Lung (tissue), 12 donors: Measurements from ENCODE around the gene IRX5. TPM values are rescaled to one million over a fixed set of nuclear protein-coding genes. Genes with fewer than 3 reads are reported as not detected.

Experiments used
- ATAC-seq: fragments of 200-7000 bp; cut with Tn5 transposase; one replicate; pipeline ENCODE4 v1.9.1; 2020; ENCODE audit warnings: moderate number of reproducible peaks; ENCODE audit not compliant: insufficient read depth, low FRiP score
- DNase-seq, 3 donors: peaks; one replicate each; pipeline ENCODE4 v3.0.0-alpha.2; 2013 to 2017
- H3K27ac ChIP-seq, 2 donors: one replicate each; pipeline ENCODE4 v1.5.1; 2013; ENCODE audit warnings: mild to moderate bottlenecking in 2 of 2, moderate library complexity in 2 of 2, control low read depth in 1 of 2, inconsistent platforms in 1 of 2, low read depth in 1 of 2, low read length in 1 of 2
- H3K27me3 ChIP-seq, 3 donors: one replicate each; pipeline ENCODE4 v1.5.1; 2013; ENCODE audit warnings: low read length in 2 of 3; ENCODE audit not compliant: control insufficient read depth in 3 of 3, insufficient read depth in 3 of 3
- H3K36me3 ChIP-seq, 4 donors: one replicate each; pipeline ENCODE4 v1.5.1; 2013; ENCODE audit warnings: low read length in 4 of 4, mild to moderate bottlenecking in 1 of 4, moderate library complexity in 1 of 4; ENCODE audit not compliant: control insufficient read depth in 4 of 4, insufficient read depth in 4 of 4
- H3K4me1 ChIP-seq, 5 donors: one replicate each; pipeline ENCODE4 v1.5.1; 2013; ENCODE audit warnings: low read length in 5 of 5, mild to moderate bottlenecking in 2 of 5, moderate library complexity in 1 of 5; ENCODE audit not compliant: control insufficient read depth in 5 of 5, insufficient read depth in 5 of 5
- H3K4me3 ChIP-seq: one replicate; pipeline ENCODE4 v1.5.1; 2013; ENCODE audit warnings: mild to moderate bottlenecking, control low read depth, moderate library complexity
- H3K9ac ChIP-seq, 2 donors: one replicate each; pipeline ENCODE4 v1.5.1; 2013; ENCODE audit warnings: low read length in 2 of 2, control low read depth in 1 of 2; ENCODE audit not compliant: insufficient read depth in 1 of 2
- H3K9me3 ChIP-seq, 4 donors: one replicate each; pipeline ENCODE4 v1.5.1; 2013; ENCODE audit warnings: low read length in 3 of 4, mild to moderate bottlenecking in 1 of 4, moderate library complexity in 1 of 4; ENCODE audit not compliant: control insufficient read depth in 4 of 4, insufficient read depth in 3 of 4
- WGBS, 2 donors: extraction: QIAGEN DNeasy Blood & Tissue Kit; methylation state at CpG; one replicate each; pipeline ENCODE4 v1.1.7; 2013; 5-methylcytosine and 5-hydroxymethylcytosine counted together
- polyA plus RNA-seq, 2 donors: library from polyadenylated mRNA; stranded (reverse); fragments of 200-250 nt; gene quantifications; one replicate each; pipeline ENCODE4 v1.2.1, GENCODE V29; 2013
- total RNA-seq, 2 donors: library from RNA; depleted of rRNA in 1 of 2; stranded (reverse); fragments of >200 nt in 1 of 2; gene quantifications; one replicate each; pipeline ENCODE4 v1.2.1, GENCODE V29; 2014 to 2021
- TF ChIP-seq, protein P1 (sequence below): IDR thresholded peaks from 2 replicates; pipeline ENCODE4 v1.5.1; 2012; ENCODE audit warnings: mild to moderate bottlenecking; ENCODE audit errors: control extremely low read depth, extremely low read depth
- donor health status: control.
- donor health status: control.
- donor health status: Bipolar disorder and iron deficiency.
- donor health status: healthy.
- donor health status: DM: yes; HTN: yes; CAD: no.

IRX5 gene
- total and polyA plus RNA-seq, 4 donors: 5.6 to 30.2 (median 25.7) TPM

- TF ChIP-seq, protein P1, sequence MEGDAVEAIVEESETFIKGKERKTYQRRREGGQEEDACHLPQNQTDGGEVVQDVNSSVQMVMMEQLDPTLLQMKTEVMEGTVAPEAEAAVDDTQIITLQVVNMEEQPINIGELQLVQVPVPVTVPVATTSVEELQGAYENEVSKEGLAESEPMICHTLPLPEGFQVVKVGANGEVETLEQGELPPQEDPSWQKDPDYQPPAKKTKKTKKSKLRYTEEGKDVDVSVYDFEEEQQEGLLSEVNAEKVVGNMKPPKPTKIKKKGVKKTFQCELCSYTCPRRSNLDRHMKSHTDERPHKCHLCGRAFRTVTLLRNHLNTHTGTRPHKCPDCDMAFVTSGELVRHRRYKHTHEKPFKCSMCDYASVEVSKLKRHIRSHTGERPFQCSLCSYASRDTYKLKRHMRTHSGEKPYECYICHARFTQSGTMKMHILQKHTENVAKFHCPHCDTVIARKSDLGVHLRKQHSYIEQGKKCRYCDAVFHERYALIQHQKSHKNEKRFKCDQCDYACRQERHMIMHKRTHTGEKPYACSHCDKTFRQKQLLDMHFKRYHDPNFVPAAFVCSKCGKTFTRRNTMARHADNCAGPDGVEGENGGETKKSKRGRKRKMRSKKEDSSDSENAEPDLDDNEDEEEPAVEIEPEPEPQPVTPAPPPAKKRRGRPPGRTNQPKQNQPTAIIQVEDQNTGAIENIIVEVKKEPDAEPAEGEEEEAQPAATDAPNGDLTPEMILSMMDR: no peak
- no peak overlapping the region for H3K9ac ChIP-seq
- DNase-seq (no peak), ATAC-seq (no peak)
- no peak overlapping the region for H3K4me3 ChIP-seq
- peaks cover 0 to 12% (median 0%) of the 10 kb centered on the region in 4 donors for H3K9me3 ChIP-seq
- H3K27me3 ChIP-seq: peaks cover 3 to 56% (median 37%) of the 10 kb centered on the region in 3 donors
- H3K36me3 ChIP-seq: no peaks in the 10 kb centered on the region
- no peak overlapping the region for H3K27ac ChIP-seq
- peaks cover 0 to 5% (median 0%) of the 10 kb centered on the region in 5 donors for H3K4me1 ChIP-seq
- 63 to 70% methylated on average over 1 of the region's 1 CpG for WGBS, 2 donors
These were observed 13.3 kb downstream of the IRX5 start for GRCh38 chr16:54944002-54944401.

GRCh38 chr16:54945063-54945462, 14.4 kb downstream of the IRX5 start:
- Histone ChIP-seq H3K4me3 (no peak overlapping the region), H3K36me3 (no peaks in the 10 kb centered on the region), H3K27me3 (peaks cover 3 to 45% (median 27%) of the 10 kb centered on the region in 3 donors), H3K4me1 (peaks cover 0 to 1% (median 0%) of the 10 kb centered on the region in 5 donors), H3K27ac (no peak overlapping the region), H3K9me3 (peaks cover 0 to 10% (median 0%) of the 10 kb centered on the region in 4 donors), H3K9ac (no peak overlapping the region)
- 72 to 74% methylated on average over 7 of the region's 7 CpGs for WGBS, 2 donors
- DNase-seq: no peak
- TF ChIP-seq, protein P1: no peak
- no peak for ATAC-seq

- ATAC-seq: no peak
- Histone ChIP-seq H3K4me1 (peaks cover 0 to 1% (median 0%) of the 10 kb centered on the region in 5 donors), H3K9me3 (peaks cover 0 to 6% (median 0%) of the 10 kb centered on the region in 4 donors), H3K27ac (no peak overlapping the region), H3K27me3 (peaks cover 3 to 33% (median 20%) of the 10 kb centered on the region in 3 donors), H3K36me3 (no peaks in the 10 kb centered on the region), H3K9ac (no peak overlapping the region), H3K4me3 (no peak overlapping the region)
- WGBS, 2 donors: 65 to 70% methylated on average over 3 of the region's 3 CpGs
- no peak for DNase-seq
- TF ChIP-seq, protein P1: no peak
These were observed 16.2 kb downstream of the IRX5 start for GRCh38 chr16:54946909-54947308.

DNA sequence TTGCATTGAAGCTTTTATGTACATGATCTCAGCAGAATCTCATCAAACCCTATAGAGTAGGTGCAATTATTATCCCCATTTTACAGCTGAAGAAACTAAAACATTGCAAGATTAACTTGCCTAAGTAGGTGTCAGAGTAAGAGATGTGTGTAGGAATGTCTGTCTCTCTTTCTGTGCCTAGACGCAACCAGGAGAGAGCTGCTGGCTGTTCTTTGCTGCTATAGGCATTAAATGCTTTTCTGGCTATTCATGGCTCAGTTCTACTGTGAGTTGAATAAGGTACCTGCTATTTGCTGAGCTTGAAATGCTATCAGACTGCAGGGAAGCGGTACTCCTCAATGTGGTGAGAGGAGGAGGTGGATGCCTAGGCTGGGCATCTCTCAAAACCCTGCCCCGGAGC, 17.0 kb downstream of the IRX5 start:
- DNase-seq (no peak), ATAC-seq (no peak)
- Histone ChIP-seq H3K4me1 (peaks cover 0 to 1% (median 0%) of the 10 kb centered on the region in 5 donors), H3K9me3 (peaks cover 0 to 6% (median 0%) of the 10 kb centered on the region in 4 donors), H3K27ac (no peak overlapping the region), H3K36me3 (no peaks in the 10 kb centered on the region), H3K9ac (no peak overlapping the region), H3K27me3 (peaks cover 3 to 31% (median 16%) of the 10 kb centered on the region in 3 donors), H3K4me3 (no peak overlapping the region)
- TF ChIP-seq, protein P1: no peak
- 83 to 90% methylated on average over 3 of the region's 3 CpGs for WGBS, 2 donors
